ENCODE data around the gene LTO1. TPM values are rescaled to one million over a fixed set of nuclear protein-coding genes. Genes with fewer than 3 reads are reported as not detected.

LTO1 gene
- total RNA-seq, 1 experiment from 2014 or later: 22.3 TPM

DNA sequence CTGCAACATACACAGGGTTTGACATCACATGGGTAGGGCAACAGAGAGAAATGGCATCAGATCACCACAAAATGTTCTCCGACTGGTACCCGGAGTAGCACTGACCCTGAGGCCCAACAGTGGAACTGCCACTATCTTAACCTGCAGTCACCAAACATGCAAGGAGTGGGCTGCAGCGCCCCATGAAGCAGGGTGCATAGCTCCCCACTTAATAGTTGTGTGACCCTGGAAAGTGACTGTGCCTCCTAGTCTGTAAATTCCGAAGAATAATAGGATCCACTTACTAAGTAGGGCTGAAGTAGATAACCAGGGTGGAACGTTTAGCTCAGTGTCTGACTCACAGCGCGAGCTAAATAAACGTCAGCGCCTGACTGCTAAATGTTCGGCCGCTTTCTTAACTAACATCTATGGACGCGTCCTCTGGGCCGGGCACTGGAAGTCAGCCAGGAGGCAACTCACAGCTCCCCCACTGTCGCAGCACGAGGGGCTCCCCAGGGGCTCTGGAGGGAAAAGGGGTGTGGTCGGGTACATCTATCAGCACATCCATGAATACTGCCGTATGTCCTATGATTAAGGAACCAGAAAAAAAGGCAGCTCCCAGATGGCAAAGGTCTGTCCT lies 777 bp downstream of the LTO1 start:
- no peaks in the 10 kb centered on the region for H3K9me3 ChIP-seq (replicated peaks)
- peak in 1 of 2 experiments; percentile 24 for DNase-seq

GRCh38 chr11:69671734-69672465 lies 3.3 kb downstream of the LTO1 start:
- Histone ChIP-seq H3K36me3 (peaks cover 11% of the 10 kb centered on the region; the same call in 1 of the 2 replicates), H3K9me3 (replicated peaks) (no peaks in the 10 kb centered on the region), H3K27ac (no peak overlapping the region), H3K4me1 (peaks cover 3% of the 10 kb centered on the region; the same call in 1 of the 2 replicates), H3K27me3 (no peaks in the 10 kb centered on the region), H3K4me3 (no peak overlapping the region)
- DNase-seq: no peak

More for the DNA sequence above, 777 bp downstream of the LTO1 start:
- peaks cover 3% of the 10 kb centered on the region; the same call in 1 of the 2 replicates for H3K4me1 ChIP-seq
- peaks cover 6% of the 10 kb centered on the region; the same call in 1 of the 2 replicates for H3K36me3 ChIP-seq
- H3K4me3 ChIP-seq: peak overlapping the region; percentile 90
- no peaks in the 10 kb centered on the region for H3K27me3 ChIP-seq
- H3K27ac ChIP-seq: peak overlapping the region; percentile 73

DNA sequence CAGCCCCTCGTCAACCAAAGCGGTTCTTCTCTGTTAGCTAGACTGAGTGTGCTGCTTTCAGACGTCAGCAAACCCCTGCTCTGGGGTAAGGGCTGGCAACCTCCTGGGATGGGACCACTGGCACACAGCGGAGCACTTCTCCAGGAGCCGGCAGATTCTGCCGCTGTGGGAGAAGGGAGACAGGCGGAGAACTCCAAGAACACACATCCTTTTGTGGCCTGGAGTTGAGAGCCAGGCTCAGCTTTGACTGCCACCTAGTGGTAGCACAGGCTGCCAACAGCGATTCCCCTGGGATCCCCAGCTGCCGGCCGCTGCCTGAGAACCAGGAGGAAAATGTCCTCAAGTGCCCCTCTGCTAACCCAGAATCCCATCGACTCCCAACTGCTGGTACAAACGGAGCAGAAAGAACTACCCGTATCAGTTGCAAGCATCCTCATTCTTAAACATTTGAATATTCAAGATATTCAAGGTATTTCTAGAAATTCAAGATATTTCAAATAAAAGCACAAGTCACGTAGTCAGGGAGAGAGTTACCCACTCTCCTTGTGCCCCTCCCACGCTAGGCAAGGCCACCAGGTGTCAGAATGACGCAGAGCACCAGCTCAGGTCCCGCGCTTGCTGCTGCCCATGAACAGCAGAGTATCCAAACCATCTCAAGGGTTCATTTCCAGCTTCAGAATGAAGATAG lies 4.9 kb downstream of the LTO1 start:
- peak; percentile 79 to 91 for DNase-seq
- Histone ChIP-seq H3K36me3 (peaks cover 11% of the 10 kb centered on the region; the same call in 1 of the 2 replicates), H3K27ac (no peak overlapping the region), H3K9me3 (replicated peaks) (no peaks in the 10 kb centered on the region), H3K4me1 (peaks cover 3% of the 10 kb centered on the region; the same call in 1 of the 2 replicates), H3K4me3 (no peak overlapping the region), H3K27me3 (no peaks in the 10 kb centered on the region)

DNA sequence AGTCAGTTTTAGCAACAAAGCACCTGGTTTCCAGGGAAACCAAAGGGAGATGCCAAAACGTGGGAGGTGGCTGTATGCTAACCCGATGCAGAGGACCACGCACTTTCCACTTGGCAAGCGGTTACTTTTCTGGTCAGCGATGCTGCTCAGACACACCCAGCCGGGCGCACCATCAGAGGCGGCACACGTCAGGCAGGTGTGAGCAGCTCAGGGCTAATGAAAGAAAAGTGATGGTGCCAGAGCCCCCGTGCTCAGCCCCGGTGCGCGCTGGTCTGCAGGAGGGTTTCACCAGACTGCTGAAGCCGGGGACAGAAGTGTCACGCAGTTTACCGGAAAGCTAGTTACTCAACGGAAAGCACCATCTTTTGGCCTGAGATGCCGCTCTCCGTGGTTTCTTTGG lies 5.7 kb downstream of the LTO1 start:
- no peaks in the 10 kb centered on the region for H3K27me3 ChIP-seq
- DNase-seq: no peak
- peaks cover 3% of the 10 kb centered on the region; the same call in 1 of the 2 replicates for H3K4me1 ChIP-seq
- no peak overlapping the region for H3K4me3 ChIP-seq
- H3K27ac ChIP-seq: no peak overlapping the region
- peaks cover 11% of the 10 kb centered on the region; the same call in 1 of the 2 replicates for H3K36me3 ChIP-seq
- H3K9me3 ChIP-seq (replicated peaks): no peaks in the 10 kb centered on the region

- DNase-seq: no peak
- Histone ChIP-seq H3K4me3 (no peak overlapping the region), H3K27ac (no peak overlapping the region), H3K36me3 (peaks cover 11% of the 10 kb centered on the region; the same call in 1 of the 2 replicates), H3K9me3 (replicated peaks) (no peaks in the 10 kb centered on the region), H3K4me1 (0 out of 2 replicates have a peak, but pooled peaks cover 3% of the 10 kb centered on the region), H3K27me3 (no peaks in the 10 kb centered on the region)
These were observed 7.2 kb downstream of the LTO1 start for GRCh38 chr11:69667619-69668604.

DNA sequence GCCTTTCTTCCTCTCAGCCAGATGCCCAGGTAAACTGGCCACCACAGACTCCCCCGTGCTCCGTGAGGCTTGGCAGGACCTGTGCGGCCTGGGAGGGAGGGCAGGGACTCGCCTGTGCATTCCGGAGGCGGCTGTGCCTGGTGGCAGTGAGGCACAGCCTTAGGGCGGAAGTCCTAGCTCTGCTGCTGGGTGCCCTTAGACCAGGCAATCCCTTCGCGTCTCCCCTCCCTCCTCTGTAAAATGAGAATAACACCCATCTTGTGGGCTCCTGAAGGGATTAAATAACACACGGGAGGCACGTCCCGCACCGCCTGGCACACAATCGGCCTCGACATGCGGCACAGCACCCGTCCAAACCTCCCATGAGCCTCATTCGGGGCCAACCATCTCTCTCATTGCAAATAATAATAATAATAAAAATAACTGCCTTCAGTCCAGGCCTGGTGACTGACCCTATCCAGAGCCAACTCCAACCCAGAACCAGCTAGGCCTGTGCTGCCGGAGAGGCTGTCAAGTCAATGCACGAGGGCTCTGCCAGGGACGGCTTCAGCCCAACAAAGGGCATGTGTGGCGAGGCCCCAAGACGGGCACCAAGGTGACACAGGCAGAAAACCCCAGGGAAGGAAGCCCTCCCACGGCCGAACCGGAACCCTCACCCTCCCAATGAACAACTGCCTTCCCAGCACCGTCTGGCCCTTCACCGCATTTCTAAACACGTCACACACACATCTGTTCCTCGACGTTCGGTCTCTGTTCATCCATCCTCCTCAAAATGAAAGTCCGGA lies 8.2 kb downstream of the LTO1 start:
- no peak for DNase-seq
- Histone ChIP-seq H3K36me3 (peaks cover 11% of the 10 kb centered on the region; the same call in 1 of the 2 replicates), H3K27ac (no peak overlapping the region), H3K4me1 (0 out of 2 replicates have a peak, but pooled peaks cover 3% of the 10 kb centered on the region), H3K27me3 (no peaks in the 10 kb centered on the region), H3K9me3 (replicated peaks) (no peaks in the 10 kb centered on the region), H3K4me3 (no peak overlapping the region)

- H3K9me3 ChIP-seq (replicated peaks): no peaks in the 10 kb centered on the region
- no peak overlapping the region for H3K27ac ChIP-seq
- H3K27me3 ChIP-seq: no peaks in the 10 kb centered on the region
- H3K4me3 ChIP-seq: no peak overlapping the region
- no peak for DNase-seq
- peaks cover 9% of the 10 kb centered on the region; the same call in 1 of the 2 replicates for H3K36me3 ChIP-seq
- 0 out of 2 replicates have a peak, but pooled peaks cover 3% of the 10 kb centered on the region for H3K4me1 ChIP-seq
These were observed 8.9 kb downstream of the LTO1 start for GRCh38 chr11:69666261-69666660.

- no peak overlapping the region for H3K27ac ChIP-seq
- no peak for DNase-seq
- 0 out of 2 replicates have a peak, but pooled peaks cover 8% of the 10 kb centered on the region for H3K36me3 ChIP-seq
- H3K27me3 ChIP-seq: no peaks in the 10 kb centered on the region
- H3K4me1 ChIP-seq: 0 out of 2 replicates have a peak, but pooled peaks cover 3% of the 10 kb centered on the region
- no peak overlapping the region for H3K4me3 ChIP-seq
- H3K9me3 ChIP-seq (replicated peaks): no peaks in the 10 kb centered on the region
These were observed 9.5 kb downstream of the LTO1 start for GRCh38 chr11:69665669-69666068.

DNA sequence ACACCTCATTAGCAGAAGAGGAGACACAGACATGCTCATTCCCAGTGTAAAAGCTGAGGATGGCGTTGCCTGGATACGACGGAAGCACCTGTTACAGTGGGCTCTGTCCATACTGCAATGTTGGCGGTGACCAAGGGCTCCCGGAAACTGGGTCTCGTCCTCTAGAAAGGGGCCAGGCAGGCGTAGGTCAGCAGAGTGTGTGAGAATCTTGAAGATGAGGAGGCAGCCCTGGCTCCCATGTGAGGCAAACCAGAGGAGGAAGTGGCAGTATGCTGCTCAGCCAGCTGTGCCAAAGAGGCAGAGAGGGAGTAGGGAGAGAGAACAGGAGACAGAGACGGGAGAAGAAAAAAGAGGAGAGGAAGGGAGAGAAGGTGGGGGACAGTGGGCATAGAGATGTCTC lies 10.3 kb downstream of the LTO1 start:
- Histone ChIP-seq H3K4me3 (no peak overlapping the region), H3K9me3 (replicated peaks) (no peaks in the 10 kb centered on the region), H3K27me3 (no peaks in the 10 kb centered on the region), H3K36me3 (0 out of 2 replicates have a peak, but pooled peaks cover 8% of the 10 kb centered on the region), H3K4me1 (no peaks in the 10 kb centered on the region), H3K27ac (no peak overlapping the region)
- DNase-seq: no peak

DNA sequence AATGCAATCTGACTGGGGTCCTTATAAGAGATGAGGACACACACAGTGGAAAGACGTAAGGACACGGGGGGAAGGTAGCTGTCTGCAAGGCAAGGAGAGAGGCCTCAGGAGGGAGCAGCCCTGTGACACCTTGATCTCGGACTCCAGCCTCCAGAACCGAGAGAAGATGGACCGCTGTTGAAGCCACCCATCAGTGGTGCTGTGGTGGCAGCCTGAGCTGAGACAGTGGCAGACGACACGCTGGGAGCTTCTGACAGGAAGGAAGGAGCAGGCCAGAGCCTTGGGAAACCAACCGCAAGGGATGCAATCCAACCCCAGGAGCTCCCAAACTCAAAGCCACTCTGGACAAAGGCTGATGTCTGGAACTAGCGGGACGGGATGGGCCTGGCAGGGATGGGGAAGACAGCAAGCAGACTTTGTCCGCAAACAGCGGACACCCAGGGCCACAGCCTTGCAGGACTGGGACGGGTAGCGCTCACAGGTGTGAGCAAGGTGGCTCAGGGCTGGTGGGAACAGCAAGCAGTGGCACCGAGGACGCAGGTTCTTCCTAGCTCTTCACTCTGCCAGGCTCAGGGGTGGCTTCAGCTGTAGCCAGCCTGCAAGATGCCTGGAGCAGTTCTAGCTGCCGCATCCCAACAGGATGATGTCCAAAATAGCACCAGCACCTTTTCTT lies 10.9 kb downstream of the LTO1 start:
- no peaks in the 10 kb centered on the region for H3K9me3 ChIP-seq (replicated peaks)
- H3K27ac ChIP-seq: no peak overlapping the region
- no peak for DNase-seq

DNA sequence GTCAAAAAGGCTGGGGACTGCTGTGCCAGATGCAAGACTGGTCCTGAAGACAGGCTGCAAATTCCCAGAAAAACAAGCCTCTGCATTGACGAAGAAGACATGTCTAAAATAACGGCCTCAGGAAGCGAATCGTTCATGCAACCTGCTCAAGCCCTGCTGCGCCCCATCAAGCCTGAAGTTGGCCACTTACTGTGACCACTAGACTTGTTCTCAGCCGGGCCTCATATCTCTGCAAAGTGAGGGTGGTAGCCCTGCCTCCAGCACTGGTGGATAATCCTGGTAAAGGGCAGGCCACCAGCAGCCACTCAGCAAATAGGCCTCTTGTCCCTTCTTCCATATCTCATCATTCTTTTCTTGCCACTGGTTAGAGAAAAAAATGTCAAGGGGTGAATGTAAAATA lies 11.8 kb downstream of the LTO1 start:
- Histone ChIP-seq H3K27me3 (no peaks in the 10 kb centered on the region), H3K27ac (no peak overlapping the region), H3K4me3 (no peak overlapping the region), H3K9me3 (replicated peaks) (no peaks in the 10 kb centered on the region), H3K4me1 (peaks cover 8% of the 10 kb centered on the region), H3K36me3 (no peaks in the 10 kb centered on the region)
- DNase-seq: no peak

More for the DNA sequence above, 10.9 kb downstream of the LTO1 start:
- H3K27me3 ChIP-seq: no peaks in the 10 kb centered on the region
- 0 out of 2 replicates have a peak, but pooled peaks cover 3% of the 10 kb centered on the region for H3K36me3 ChIP-seq
- no peak overlapping the region for H3K4me3 ChIP-seq
- no peaks in the 10 kb centered on the region for H3K4me1 ChIP-seq

GRCh38 chr11:69662806-69663205 lies 12.3 kb downstream of the LTO1 start:
- no peaks in the 10 kb centered on the region for H3K36me3 ChIP-seq
- DNase-seq: no peak

More at GRCh38 chr11:69662806-69663205, 12.3 kb downstream of the LTO1 start:
- H3K4me3 ChIP-seq: no peak overlapping the region
- H3K4me1 ChIP-seq: peaks cover 13% of the 10 kb centered on the region
- H3K27me3 ChIP-seq: no peaks in the 10 kb centered on the region
- H3K9me3 ChIP-seq (replicated peaks): no peaks in the 10 kb centered on the region
- no peak overlapping the region for H3K27ac ChIP-seq

Data from SJCRH30 (cell line).